Adrenal gland (tissue), 5 donors: ENCODE data around the gene TNFRSF19.

Experiments
- POLR2A ChIP-seq, 2 donors: fragments of 450-650 bp; IDR thresholded peaks; one replicate each; pipeline ENCODE4 v1.6.1; 2017; ENCODE audit warnings: antibody characterized with exemption in 2 of 2, mild to moderate bottlenecking in 2 of 2, moderate library complexity in 1 of 2
- TF ChIP-seq, protein P1 (sequence below), 6 experiments: fragments of 450-650 bp in 4 of 6; fragments of 200-600 bp in 2 of 6; sonication (generic) in 1 of 6; IDR thresholded peaks; 1 replicate in 5 of 6; 2 replicates in 1 of 6; pipeline versions ENCODE4 v1.5.1 to v1.8.0; 2016 to 2021; ENCODE audit warnings: antibody characterized with exemption in 6 of 6, mild to moderate bottlenecking in 2 of 6, moderate library complexity in 1 of 6
- donor health status: DM: no; HTN: no; CAD: no.

- TF ChIP-seq POLR2A (IDR thresholded peaks at IDR 0.05), result no peak
- TF ChIP-seq, protein P1, sequence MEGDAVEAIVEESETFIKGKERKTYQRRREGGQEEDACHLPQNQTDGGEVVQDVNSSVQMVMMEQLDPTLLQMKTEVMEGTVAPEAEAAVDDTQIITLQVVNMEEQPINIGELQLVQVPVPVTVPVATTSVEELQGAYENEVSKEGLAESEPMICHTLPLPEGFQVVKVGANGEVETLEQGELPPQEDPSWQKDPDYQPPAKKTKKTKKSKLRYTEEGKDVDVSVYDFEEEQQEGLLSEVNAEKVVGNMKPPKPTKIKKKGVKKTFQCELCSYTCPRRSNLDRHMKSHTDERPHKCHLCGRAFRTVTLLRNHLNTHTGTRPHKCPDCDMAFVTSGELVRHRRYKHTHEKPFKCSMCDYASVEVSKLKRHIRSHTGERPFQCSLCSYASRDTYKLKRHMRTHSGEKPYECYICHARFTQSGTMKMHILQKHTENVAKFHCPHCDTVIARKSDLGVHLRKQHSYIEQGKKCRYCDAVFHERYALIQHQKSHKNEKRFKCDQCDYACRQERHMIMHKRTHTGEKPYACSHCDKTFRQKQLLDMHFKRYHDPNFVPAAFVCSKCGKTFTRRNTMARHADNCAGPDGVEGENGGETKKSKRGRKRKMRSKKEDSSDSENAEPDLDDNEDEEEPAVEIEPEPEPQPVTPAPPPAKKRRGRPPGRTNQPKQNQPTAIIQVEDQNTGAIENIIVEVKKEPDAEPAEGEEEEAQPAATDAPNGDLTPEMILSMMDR (IDR thresholded peaks at IDR 0.05), result no peak
Measured at GRCh38 chr13:23560571-23561089, 9.6 kb upstream of the TNFRSF19 start.
